MCF 10A (cell line): ENCODE data around the gene PGP. TPM values are rescaled to one million over a fixed set of nuclear protein-coding genes. Genes with fewer than 3 reads are reported as not detected.

Source experiments
- BruUV-seq: library from RNA; stranded (reverse); fragments of 400-500 nt; replicated peaks from 2 replicates; lab custom pipeline; 2021; lab: Mats Ljungman, UMichigan
- CTCF ChIA-PET: fragments of 300-600 bp; sonication (Branson Sonifier 250); formaldehyde crosslinking; extraction: SDS; loops from one replicate; lab custom pipeline; 2021; ENCODE audit warnings: antibody characterized with exemption, inconsistent platforms; lab: Yijun Ruan, JAX
- POLR2A ChIA-PET: fragments of 300-600, 350-650 bp; sonication (Branson Sonifier 250); formaldehyde crosslinking; extraction: SDS; loops from one replicate; lab custom pipeline; 2020; ENCODE audit warnings: antibody characterized with exemption, inconsistent platforms; lab: Yijun Ruan, JAX
- DNase-seq: peaks from one replicate; pipeline ENCODE4 v3.0.0-alpha.2; 2018; ENCODE audit not compliant: unreplicated experiment
- H3K27ac Mint-ChIP-seq: one replicate; pipeline ENCODE4 v1.8.0; 2022; ENCODE audit warnings: mild to moderate bottlenecking, low read depth, mixed read lengths; ENCODE audit not compliant: unreplicated experiment
- H3K27me3 Mint-ChIP-seq: one replicate; pipeline ENCODE4 v1.8.0; 2022; ENCODE audit warnings: mixed read lengths; ENCODE audit not compliant: insufficient read depth, unreplicated experiment
- H3K36me3 Mint-ChIP-seq: one replicate; pipeline ENCODE4 v1.8.0; 2022; ENCODE audit warnings: mild to moderate bottlenecking, moderate library complexity, mixed read lengths; ENCODE audit not compliant: insufficient read depth, unreplicated experiment
- H3K4me1 Mint-ChIP-seq: one replicate; pipeline ENCODE4 v1.8.0; 2022; ENCODE audit warnings: mixed read lengths; ENCODE audit not compliant: insufficient read depth, unreplicated experiment
- H3K4me3 Mint-ChIP-seq: one replicate; pipeline ENCODE4 v1.8.0; 2022; ENCODE audit warnings: mild to moderate bottlenecking, moderate library complexity, mixed read lengths; ENCODE audit not compliant: unreplicated experiment
- H3K9me3 Mint-ChIP-seq: one replicate; pipeline ENCODE4 v1.8.0; 2022; ENCODE audit warnings: mixed read lengths; ENCODE audit not compliant: unreplicated experiment
- CTCF ChIP-seq: fragments of 200-600 bp; IDR thresholded peaks from one replicate; pipeline ENCODE4 v1.8.0; 2022; ENCODE audit warnings: antibody characterized with exemption, mild to moderate bottlenecking; ENCODE audit not compliant: unreplicated experiment
- intact Hi-C: fragments of 100-400 bp; cut with micrococcal nuclease; formaldehyde crosslinking; loops from 2 replicates; pipeline ENCODE4 v1.14.1; 2022
- total RNA-seq: library from RNA; stranded (reverse); gene quantifications from 2 replicates; pipeline ENCODE4 v1.2.3, GENCODE V29; 2022

The PGP gene
- total RNA-seq, 1 experiment from 2014 or later = 12.0 TPM

- ChIA-PET CTCF (interaction anchor here (0.6 kb wide), 1 partner anchor 74 kb away, joined by 3 read pairs; the partner anchor contains the start of gene ECI1), POLR2A (interaction anchor here (1.5 to 2.0 kb wide), 2 partner anchors 15 to 22 kb away, joined by 7 to 9 read pairs; partner anchors contain the start of gene TRAF7)
- H3K27ac Mint-ChIP-seq = no peak overlapping the region
- no peak overlapping the region for H3K4me3 Mint-ChIP-seq
- TF ChIP-seq CTCF = no peak
- no peaks in the 10 kb centered on the region for H3K27me3 Mint-ChIP-seq
- no peaks in the 10 kb centered on the region for H3K9me3 Mint-ChIP-seq
- intact Hi-C loops = no loop called here
- no peak for DNase-seq
- H3K36me3 Mint-ChIP-seq = peaks cover 47% of the 10 kb centered on the region
- H3K4me1 Mint-ChIP-seq = peaks cover under 1% of the 10 kb centered on the region
- no TSS peak for BruUV-seq
Observed at GRCh38 chr16:2177101-2177500, 37.5 kb downstream of the PGP start.

GRCh38 chr16:2176047-2176446 lies 38.6 kb downstream of the PGP start:
- no peak for DNase-seq
- ChIA-PET CTCF (no interaction called here), POLR2A (interaction anchor here (1.5 kb wide), 1 partner anchor 14 kb away, joined by 7 read pairs; no protein-coding TSS in a partner anchor)
- Mint-ChIP-seq H3K9me3 (no peaks in the 10 kb centered on the region), H3K4me1 (no peaks in the 10 kb centered on the region), H3K4me3 (no peak overlapping the region), H3K27me3 (no peaks in the 10 kb centered on the region), H3K36me3 (peaks cover 47% of the 10 kb centered on the region), H3K27ac (no peak overlapping the region)
- intact Hi-C loops = no loop called here
- no TSS peak for BruUV-seq
- no peak for TF ChIP-seq CTCF

GRCh38 chr16:2175454-2175853 lies 39.2 kb downstream of the PGP start:
- POLR2A ChIA-PET = interaction anchor here (1.3 kb wide), 1 partner anchor 10 kb away, joined by 3 read pairs; no protein-coding TSS in a partner anchor
- peaks cover 47% of the 10 kb centered on the region for H3K36me3 Mint-ChIP-seq
- H3K27me3 Mint-ChIP-seq = no peaks in the 10 kb centered on the region
- intact Hi-C loops = no loop called here
- TF ChIP-seq CTCF = no peak
- H3K4me3 Mint-ChIP-seq = no peak overlapping the region
- no peak overlapping the region for H3K27ac Mint-ChIP-seq
- no peak for DNase-seq
- CTCF ChIA-PET = no interaction called here
- BruUV-seq = no TSS peak
- H3K4me1 Mint-ChIP-seq = no peaks in the 10 kb centered on the region
- no peaks in the 10 kb centered on the region for H3K9me3 Mint-ChIP-seq

GRCh38 chr16:2174396-2175131 lies 40.1 kb downstream of the PGP start:
- no peaks in the 10 kb centered on the region for H3K9me3 Mint-ChIP-seq
- intact Hi-C loops = no loop called here
- no peak for TF ChIP-seq CTCF
- peaks cover 47% of the 10 kb centered on the region for H3K36me3 Mint-ChIP-seq
- H3K4me3 Mint-ChIP-seq = no peak overlapping the region
- DNase-seq = no peak
- no peak overlapping the region for H3K27ac Mint-ChIP-seq
- ChIA-PET POLR2A (interaction anchor here (1.3 kb wide), 1 partner anchor 11 kb away, joined by 3 read pairs; no protein-coding TSS in a partner anchor), CTCF (interaction anchor here (0.9 kb wide), 1 partner anchor 8 kb away, joined by 4 read pairs; no protein-coding TSS in a partner anchor)
- no peaks in the 10 kb centered on the region for H3K4me1 Mint-ChIP-seq
- BruUV-seq = no TSS peak
- no peaks in the 10 kb centered on the region for H3K27me3 Mint-ChIP-seq
